Adipose tissue (tissue), 3 donors: ENCODE data around the gene RFX2. TPM values are rescaled to one million over a fixed set of nuclear protein-coding genes. Genes with fewer than 3 reads are reported as not detected.
"Not testable (repeated sequence)": the region's sequence is repeated elsewhere in the genome, so short reads cannot be mapped to it uniquely, and the experiment has no call there.

Experiments
- H3K27ac ChIP-seq: one replicate; pipeline ENCODE4 v1.5.1; 2013; ENCODE audit warnings: low read depth, low read length
- WGBS, 3 donors: extraction: QIAGEN DNeasy Blood & Tissue Kit; methylation state at CpG; one replicate each; pipeline ENCODE4 v1.1.7; 2013; 5-methylcytosine and 5-hydroxymethylcytosine counted together
- polyA plus RNA-seq, 3 donors: library from polyadenylated mRNA; stranded (reverse); fragments of 200-250 nt; gene quantifications; one replicate each; pipeline ENCODE4 v1.2.3, GENCODE V29; 2013
- donor health status: healthy with polysubstance abuse.
- donor health status: Bipolar disorder and iron deficiency.
- donor health status: healthy.

RFX2 gene
- polyA plus RNA-seq, 3 donors, result 1.6 to 21.5 (median 3.7) TPM

DNA sequence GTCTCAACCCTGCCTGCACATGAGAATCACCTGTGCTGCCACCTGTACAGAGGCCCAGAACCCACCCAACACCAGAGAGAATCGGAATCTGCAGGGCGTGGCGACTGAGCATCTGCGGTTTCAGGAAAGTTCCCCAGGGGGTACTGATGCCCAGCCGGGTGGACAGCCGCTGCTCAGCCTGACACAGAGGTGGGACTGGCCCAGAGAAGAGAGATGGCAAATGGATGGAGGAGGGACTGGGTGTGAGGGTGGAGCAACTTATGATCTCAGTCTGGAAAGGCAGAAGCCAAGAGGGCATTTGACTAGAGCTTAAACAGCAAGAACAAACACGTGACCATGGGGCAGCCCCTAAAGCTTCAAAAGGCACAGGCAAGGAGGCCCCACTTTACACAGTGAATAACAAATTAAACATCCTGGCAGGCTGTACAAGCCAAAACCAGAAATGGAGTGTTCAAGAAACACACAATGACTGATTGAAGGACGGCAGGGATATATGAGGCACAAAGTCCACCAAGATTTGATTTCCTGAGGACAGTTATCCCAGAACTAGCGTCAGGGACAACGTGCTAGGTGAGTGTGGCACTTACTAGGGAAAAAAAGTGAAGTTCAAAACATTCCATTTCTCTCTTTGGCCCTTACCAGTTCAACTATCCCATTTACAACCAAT is 135.4 kb downstream of the RFX2 start:
- WGBS, 3 donors, result 53 to 81% (median 74%) methylated on average over 10 of the region's 10 CpGs
- H3K27ac ChIP-seq, result no peak overlapping the region

DNA sequence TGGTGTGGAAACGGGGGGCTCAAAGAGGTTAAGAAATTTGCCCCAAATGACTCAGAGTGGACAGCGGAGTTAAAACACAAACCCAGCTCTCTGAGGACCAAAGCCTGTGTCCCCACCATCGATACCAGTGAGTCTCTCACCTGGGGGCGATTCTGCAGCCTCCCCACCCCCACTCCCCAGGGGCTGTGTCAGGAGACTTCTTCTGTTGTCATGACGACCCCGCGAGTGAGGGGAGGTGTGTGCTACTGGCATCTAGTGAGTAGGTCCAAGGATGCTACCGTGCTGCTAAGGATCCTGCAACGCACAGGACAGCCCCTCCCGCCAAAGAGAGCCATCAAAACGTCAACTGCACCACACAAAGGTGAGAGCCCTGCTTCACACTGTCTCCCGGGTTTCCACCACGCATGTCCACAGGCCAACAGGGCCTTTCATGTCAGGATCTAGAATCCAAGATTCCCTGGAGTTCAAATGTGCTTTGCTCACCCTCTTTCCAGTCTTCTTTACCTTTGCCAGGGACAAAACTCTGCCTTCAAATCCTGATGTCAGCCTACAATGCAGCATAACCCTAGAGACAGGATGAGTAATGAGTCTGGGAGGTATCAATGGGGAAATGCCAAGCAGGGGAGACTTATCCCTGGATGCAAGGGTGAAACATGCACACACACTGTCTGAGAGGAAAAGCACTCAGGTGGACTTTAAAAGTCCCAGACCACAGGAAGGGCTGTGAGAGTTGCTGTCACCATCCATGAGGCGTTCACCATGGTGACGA is 136.2 kb downstream of the RFX2 start:
- WGBS, 3 donors, result 73 to 83% (median 82%) methylated on average over 15 of the region's 15 CpGs
- H3K27ac ChIP-seq, result no peak overlapping the region

GRCh38 chr19:5973376-5973775 is 136.9 kb downstream of the RFX2 start:
- 87 to 95% (median 90%) methylated on average over 5 of the region's 5 CpGs for WGBS, 3 donors
- no peak overlapping the region for H3K27ac ChIP-seq

DNA sequence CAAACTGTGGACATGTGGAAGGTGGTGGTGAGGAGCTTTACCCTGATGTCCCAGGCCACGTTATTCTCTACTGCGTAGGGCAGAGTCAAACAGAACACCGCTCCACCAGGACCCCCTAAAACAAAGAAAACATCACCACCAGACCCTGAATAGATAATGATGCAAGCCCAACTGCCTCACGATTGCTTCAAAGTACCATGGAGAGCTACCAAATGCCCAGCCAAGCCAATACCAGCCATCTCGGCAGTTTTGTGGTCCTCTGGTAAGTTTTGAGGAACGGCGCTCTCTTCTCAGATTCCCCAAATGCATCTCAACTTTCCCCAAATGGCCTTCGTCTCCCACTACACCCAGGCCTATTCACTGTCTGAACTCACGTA is 138.0 kb downstream of the RFX2 start:
- 82 to 85% (median 84%) methylated on average over 9 of the region's 9 CpGs for WGBS, 3 donors
- no peak overlapping the region for H3K27ac ChIP-seq

- 48 to 83% (median 79%) methylated on average over 2 of the region's 2 CpGs for WGBS, 3 donors
- H3K27ac ChIP-seq, result no peak overlapping the region
Measured at GRCh38 chr19:5971714-5972354, 138.5 kb downstream of the RFX2 start.

GRCh38 chr19:5969476-5969875 is 140.8 kb downstream of the RFX2 start:
- H3K27ac ChIP-seq, result no peak overlapping the region
- WGBS, 3 donors, result 87 to 90% (median 88%) methylated on average over 8 of the region's 8 CpGs

- 31 to 45% (median 44%) methylated on average over 18 of the region's 18 CpGs for WGBS, 3 donors
- no peak overlapping the region for H3K27ac ChIP-seq
Measured at GRCh38 chr19:5968431-5969373, 141.6 kb downstream of the RFX2 start.

DNA sequence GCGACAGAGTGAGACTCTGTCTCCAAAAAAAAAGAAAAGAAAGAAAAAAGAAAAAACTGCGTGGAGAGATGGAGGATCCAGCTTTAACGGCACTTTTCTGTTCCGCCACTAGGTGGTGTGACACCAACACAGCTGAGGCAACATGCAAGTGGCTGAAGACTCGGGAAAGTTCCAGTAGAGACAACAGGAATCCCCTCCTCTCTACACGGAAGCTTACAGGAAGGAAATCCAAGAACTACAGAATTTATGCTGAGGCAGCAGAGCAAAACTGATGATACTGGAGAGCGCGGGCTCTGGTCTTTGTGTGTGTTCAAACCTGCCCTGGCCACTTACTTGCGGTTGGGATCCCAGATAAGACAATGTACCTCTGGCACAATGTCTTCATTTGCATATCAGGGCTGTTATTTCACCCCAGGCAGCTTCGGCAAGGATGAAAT is 142.3 kb downstream of the RFX2 start:
- H3K27ac ChIP-seq, result no peak overlapping the region

GRCh38 chr19:5967571-5967970 is 142.7 kb downstream of the RFX2 start:
- WGBS, 3 donors, result 51 to 58% (median 55%) methylated on average over 7 of the region's 7 CpGs
- H3K27ac ChIP-seq, result no peak overlapping the region

More for the DNA sequence above, 142.3 kb downstream of the RFX2 start:
- WGBS, 3 donors, result 4 to 5% (median 4%) methylated on average over 10 of the region's 10 CpGs

DNA sequence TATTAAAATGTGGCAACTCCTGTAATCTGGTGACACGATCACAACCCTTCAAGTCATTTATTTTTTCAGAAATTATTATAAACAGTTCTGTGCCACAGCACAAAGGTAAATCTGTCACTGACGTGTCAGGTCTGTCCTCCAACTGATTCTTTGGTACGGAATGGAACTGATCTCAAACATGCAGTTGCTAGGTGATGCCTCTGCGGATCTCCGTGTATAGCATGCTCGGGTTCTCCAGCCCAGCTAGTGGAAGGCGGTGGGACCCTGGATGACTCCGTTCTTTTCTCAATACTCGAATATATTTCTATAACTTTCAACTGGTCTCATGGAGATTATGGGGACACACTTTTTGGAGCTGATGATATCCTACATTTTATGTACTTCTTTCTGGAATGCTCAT is 143.4 kb downstream of the RFX2 start:
- H3K27ac ChIP-seq, result no peak overlapping the region
- WGBS, 3 donors, result 58 to 89% (median 87%) methylated on average over 9 of the region's 9 CpGs

DNA sequence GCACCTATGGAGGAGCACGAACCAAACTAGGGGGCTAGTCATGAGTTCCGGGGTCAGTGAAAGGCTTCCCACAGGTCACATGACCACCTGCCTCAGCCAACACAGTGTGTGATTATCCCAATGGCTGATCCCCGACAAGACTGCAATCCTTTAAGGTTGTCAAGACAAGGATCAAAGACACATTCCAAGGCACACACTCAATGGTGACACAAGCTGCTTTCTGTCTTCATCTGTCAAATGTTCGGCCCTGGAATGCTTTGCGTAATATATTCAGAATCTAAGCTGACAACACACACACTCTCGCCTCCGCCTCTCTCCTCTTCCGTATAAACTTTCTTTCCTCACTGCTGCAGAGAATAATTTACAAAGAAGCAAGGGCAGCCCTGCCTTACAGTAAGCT is 144.1 kb downstream of the RFX2 start:
- WGBS, 3 donors, result 28 to 66% (median 55%) methylated on average over 8 of the region's 8 CpGs
- H3K27ac ChIP-seq, result no peak overlapping the region

DNA sequence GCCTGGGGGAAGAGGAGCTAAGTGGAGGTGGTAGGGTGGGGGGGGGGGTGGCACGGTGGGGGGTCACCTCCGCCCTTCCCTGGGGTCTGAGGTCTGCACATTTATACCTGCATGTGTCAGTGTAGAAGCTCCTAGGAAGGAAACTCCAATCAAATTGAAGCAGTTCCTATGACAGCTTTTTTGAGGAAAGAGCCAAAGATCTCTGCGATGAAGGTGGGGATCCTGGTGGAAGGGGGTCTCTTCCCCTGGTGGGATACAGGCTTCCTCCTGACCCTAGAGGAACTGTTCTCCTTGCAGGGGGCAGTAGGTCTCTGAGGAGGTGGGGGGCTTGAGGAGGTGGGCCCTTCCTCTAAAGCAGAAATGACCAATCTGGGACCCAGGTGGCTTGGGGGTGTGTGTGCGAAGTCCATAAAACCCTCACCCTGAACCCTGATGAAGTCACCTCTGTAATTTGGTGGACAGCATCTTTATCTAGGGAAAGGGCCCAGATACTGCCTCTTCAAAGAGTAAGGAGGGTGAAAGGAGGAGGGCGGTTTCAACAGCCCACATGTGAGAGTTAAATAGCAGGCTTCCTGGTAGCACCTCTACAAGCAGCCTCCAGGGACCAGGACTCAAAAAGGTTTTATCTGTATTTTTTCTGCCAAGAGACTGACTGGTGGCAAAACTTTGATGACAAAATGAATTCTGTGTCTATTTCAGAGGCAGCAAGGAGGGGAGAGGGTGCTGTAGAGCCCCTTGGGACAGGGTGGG is 145.3 kb downstream of the RFX2 start:
- H3K27ac ChIP-seq, result no peak overlapping the region
- 90 to 96% (median 92%) methylated on average over 3 to 4 of the region's 5 CpGs for WGBS, 3 donors

DNA sequence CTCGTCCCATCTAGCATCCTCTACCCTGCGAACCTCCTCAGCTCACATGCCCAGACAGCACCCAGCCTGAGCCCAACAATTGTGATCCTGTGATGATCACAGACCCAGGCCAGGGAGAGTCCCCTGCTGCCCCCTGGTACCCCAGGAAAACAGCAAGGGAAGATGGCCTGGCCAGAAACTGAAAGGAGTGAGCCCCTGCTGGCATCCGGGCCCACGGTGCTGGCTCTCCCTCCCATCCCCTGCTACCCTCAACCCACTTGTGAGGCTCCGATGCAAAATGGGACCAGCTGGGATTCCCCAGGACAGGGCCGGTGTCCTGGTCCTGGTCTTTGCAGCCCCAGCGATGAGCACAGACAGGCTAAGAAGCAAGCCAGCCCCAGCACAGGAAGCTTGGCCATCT is 146.4 kb downstream of the RFX2 start:
- 92 to 98% (median 93%) methylated on average over 7 of the region's 7 CpGs for WGBS, 3 donors

GRCh38 chr19:5963259-5963658 is 147.0 kb downstream of the RFX2 start:
- H3K27ac ChIP-seq, result not testable (repeated sequence)
- WGBS, 3 donors, result 85 to 94% (median 93%) methylated on average over 6 of the region's 6 CpGs

More for the DNA sequence above, 146.4 kb downstream of the RFX2 start:
- no peak overlapping the region for H3K27ac ChIP-seq

- no peak overlapping the region for H3K27ac ChIP-seq
- WGBS, 3 donors, result 19 to 39% (median 39%) methylated on average over 29 of the region's 29 CpGs
Measured at GRCh38 chr19:5961969-5962945, 148.0 kb downstream of the RFX2 start.

DNA sequence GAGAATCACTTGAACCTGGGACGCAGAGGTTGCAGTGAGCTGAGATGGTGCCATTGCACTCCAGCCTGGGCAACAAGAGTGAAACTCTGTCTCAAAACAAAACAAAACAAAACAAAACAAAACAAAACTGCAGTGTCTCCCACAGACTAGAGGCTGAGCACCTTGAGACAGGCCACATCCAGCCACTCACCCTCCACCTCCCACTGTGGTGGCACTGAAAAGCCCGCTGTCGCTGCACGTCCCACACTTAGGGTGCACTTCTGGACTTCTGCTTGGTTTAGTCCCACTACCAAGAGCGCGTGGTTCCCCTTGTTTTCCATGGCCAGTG is 148.7 kb downstream of the RFX2 start:
- not testable (repeated sequence) for H3K27ac ChIP-seq
- WGBS, 3 donors, result 51 to 68% (median 58%) methylated on average over 5 to 6 of the region's 6 CpGs
